ENCODE results near the gene TMEM37.
A peak's percentile ranks its signal among the peaks of the same experiment; 100 is the strongest.

TMEM37 gene

DNA sequence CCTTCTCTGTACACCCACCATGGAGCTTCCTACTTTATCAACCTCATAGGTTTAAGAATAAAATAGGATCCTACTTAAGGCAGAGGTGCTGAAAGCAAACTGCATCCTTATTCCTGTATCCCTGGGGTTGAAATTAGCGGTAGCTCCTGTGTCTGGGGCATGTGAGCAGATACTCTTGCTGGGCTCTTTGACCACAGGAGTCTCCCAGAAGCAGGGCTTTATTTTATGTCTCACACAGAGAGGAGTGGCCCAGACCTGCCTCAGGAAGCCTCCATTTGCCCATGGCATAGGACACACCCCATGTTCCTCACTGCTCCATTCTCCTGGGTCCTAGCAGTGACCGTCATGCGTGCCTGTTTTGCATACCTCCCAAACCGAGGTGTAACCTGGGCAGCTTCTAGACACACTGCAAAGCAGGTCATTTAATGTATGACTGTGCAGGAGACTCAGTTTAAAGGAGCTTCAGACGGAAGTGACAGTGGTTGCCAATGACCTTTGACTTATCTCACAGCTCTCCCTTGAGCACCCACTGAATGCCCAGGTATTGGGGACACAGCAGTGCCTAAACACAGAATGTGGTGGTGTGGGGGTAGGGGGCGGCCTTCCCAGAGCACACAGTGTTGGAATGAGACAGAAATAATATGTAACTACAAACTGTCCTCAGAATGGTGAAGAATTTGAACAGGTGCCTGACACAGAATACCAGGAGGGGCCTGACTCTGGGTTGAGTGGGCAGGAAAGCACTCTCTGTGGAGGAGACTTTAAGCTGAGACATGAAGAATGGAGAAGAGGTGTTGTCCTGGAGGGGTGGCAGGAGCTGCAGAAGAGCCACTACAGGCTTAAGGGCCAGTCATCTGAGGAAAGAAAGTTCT, 3.7 kb downstream of the TMEM37 start:
- no peak for DNase-seq

DNA sequence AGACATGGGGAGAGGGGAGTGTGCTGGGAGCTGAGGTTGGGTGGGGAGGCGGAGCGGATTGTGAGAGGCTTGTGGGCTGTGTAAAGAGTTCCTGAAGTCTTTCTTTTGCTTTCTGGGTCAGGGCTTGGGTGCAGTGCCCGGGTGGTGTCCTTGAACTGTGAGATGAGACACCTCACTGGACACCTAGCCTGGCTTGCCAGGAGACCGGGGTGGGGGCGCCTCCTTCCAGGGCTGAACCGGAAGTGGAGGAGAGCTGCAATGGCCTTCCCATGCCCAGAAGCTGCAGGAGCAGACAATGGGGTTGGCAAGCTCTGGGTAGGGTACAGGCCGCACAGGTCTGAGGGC, 4.3 kb downstream of the TMEM37 start:
- DNase-seq, result no peak

DNA sequence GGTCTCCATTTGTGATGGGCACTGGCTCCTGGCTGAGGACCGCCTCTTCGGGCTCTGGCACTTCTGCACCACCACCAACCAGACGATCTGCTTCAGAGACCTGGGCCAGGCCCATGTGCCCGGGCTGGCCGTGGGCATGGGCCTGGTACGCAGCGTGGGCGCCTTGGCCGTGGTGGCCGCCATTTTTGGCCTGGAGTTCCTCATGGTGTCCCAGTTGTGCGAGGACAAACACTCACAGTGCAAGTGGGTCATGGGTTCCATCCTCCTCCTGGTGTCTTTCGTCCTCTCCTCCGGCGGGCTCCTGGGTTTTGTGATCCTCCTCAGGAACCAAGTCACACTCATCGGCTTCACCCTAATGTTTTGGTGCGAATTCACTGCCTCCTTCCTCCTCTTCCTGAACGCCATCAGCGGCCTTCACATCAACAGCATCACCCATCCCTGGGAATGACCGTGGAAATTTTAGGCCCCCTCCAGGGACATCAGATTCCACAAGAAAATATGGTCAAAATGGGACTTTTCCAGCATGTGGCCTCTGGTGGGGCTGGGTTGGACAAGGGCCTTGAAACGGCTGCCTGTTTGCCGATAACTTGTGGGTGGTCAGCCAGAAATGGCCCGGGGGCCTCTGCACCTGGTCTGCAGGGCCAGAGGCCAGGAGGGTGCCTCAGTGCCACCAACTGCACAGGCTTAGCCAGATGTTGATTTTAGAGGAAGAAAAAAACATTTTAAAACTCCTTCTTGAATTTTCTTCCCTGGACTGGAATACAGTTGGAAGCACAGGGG, 5.5 kb downstream of the TMEM37 start:
- DNase-seq, result no peak

DNA sequence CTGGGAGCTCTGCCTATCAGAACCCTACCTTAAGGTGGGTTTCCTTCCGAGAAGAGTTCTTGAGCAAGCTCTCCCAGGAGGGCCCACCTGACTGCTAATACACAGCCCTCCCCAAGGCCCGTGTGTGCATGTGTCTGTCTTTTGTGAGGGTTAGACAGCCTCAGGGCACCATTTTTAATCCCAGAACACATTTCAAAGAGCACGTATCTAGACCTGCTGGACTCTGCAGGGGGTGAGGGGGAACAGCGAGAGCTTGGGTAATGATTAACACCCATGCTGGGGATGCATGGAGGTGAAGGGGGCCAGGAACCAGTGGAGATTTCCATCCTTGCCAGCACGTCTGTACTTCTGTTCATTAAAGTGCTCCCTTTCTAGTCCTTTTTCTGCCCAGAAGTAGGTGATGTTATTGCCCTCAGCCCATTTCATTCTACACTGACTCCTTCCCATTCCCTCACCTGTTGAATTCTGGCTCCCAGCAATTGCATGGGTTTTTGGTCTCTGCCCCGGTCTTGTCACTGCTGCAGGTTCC, 6.5 kb downstream of the TMEM37 start:
- DNase-seq, result no peak

DNA sequence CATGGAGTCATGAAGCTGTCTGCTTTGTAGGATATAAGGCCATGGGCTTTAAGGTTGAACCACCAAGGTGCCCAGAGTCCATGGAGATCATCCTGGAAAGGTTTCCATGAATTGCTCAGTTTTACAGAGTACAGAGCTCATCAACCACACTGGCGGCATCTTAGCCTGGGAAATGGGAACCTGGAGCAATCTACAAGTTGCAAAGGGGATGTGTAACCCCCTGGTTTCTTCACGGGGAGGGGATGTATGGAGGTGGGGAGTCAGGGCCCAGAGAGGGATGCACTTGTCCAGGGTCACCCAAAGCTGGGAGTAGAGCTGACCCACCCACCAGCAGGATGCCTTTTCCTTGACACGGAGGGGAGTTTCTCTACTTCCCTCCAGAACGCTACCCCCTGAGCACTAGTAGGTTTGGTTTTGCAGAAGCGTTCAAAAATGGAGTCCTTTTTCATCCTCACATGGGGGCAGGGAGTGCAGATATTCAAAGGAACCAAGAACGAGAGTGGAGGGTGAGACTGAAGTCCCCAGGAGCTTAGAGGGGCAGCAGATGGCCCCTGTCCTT, 7.2 kb downstream of the TMEM37 start:
- DNase-seq, result no peak

DNA sequence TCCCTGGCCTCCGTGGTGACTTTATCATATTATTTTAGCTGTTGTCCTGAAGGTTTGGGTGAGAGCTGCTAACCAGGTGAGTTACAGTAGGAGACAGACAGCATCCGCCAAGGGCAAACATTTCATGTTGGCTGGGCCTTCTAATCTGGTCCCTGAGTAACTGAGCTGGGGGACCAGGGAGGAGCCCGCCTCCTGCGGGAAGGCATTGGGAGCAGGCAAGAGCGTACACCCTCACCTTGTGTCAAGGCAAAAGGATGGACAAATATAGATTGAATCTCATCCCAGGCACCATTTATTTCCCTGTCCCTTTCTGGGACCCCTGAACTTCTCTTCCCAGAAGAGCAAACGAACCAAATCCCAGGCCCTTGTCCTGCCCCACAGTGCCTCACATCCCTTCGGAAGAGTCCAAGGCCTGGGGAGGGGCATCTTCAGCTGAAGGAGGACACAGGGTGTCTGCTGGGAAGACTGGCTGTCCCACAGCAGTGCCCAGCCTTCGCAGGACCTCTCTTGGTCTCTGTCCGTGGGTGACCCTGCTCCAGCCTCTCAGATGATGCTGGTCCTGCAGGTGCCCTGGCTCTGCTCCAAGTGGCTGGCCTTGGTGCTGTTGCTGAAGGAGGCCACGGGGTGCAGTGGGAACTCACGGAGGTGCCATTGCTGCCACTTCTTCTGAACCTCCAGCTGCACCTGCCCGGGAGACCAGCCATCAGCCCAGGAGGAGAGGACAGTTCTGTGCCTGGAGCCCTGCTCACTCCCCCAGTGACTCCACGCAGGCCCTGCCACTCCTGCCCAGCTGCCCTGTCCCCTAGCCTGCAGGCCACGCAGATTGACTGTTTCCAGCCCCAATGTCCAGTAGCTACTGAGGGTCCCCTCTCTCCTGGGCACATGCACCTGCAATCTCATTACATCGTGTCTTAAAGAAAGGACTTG, 8.2 kb downstream of the TMEM37 start:
- DNase-seq, result no peak

DNA sequence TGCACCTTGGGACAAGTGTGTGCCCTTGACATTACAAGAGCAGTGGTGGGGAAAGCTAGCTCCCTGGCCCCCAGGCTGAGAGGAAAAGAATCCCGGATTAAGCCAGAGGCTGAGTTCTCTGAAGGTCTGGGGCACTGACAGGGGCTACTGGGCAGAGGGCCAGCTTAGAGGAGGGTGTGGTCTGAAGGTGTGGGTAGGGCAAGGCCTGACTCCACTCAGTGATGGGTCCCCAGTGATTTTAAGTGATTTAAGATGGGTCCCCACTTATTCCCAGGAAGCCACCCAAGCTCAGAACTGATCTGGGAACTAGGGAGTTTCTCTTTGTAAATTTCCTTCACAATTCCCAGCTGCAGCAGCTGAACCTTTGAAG, 8.8 kb downstream of the TMEM37 start:
- DNase-seq, result no peak

DNA sequence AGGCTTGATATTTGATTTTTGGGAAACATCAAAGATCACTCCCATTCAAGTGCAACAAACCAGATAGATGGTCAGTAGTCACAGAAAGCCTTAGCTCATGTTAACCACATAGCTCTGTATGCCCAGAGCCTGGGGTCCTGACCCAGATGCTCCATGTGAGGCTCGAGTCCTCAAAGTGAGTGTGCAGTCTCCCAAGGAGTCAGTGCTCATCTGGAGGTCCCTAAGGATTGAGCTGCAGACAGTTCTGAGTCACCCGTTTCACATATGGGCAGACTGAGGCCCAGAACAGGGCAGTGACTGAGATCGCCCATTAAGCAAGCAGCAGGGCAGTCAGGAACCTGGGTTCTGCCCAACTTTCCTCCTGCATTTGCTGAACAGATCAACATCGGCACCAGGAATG, 9.2 kb downstream of the TMEM37 start:
- DNase-seq, result no peak

DNA sequence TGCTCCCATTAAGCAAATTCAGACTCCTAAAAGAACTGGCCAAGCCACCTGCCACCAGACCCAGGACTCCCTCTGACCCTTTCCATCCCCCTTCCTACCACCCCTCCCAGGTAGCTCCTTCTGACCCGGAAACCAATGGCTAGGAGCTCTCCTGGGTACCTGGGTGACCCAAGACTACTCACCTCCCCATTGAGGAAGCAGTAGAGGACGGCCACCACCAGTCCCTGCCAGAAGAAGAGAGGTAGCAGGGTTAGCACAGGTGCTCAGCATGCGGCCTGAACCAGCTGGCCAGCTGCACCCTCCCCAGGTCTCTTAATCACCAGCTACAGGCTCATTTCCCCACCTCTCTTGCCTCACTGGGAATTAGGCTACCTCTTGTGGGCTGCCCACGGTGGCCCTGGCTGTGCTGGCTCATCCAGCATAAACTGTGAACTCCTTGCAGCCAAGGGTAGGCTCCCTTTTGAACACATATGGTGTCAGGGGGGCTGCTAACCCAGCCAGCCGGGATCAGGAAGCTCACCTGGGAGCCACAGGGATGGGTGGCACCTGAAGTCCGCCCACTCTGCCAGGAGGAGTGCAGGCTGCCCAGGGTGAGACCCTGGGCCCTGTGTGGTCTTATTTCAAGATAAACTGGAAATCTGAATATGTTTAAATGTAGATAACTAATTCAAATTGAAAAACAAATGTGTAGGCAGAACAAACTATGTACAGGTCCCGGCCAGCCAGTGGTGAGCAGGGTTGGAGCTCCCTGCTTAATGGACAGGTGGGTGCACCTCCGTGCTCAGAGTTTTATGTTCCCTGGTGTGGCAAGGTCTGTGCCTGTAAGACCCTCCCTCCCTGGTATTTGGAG, 9.9 kb downstream of the TMEM37 start:
- no peak for DNase-seq

DNA sequence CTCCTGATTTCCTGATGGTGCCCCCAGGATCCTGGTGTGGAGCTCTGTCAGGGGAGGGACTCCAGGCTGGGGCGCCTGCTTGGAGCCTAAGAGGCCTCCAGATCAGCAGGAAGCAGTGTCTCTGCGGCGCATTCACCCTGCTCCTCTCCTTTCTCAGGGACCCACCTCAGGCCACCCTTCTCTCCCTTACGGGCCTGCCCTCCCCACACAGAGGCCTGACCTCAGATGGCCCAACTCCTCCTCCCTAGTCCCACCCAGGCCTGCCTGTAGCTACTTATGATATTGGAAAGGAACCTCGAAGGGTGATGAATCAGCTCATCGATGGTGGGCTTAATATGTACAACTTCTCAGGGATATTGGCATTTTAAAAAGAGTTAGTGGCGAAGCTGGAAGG, 10.6 kb downstream of the TMEM37 start:
- DNase-seq, result no peak

DNA sequence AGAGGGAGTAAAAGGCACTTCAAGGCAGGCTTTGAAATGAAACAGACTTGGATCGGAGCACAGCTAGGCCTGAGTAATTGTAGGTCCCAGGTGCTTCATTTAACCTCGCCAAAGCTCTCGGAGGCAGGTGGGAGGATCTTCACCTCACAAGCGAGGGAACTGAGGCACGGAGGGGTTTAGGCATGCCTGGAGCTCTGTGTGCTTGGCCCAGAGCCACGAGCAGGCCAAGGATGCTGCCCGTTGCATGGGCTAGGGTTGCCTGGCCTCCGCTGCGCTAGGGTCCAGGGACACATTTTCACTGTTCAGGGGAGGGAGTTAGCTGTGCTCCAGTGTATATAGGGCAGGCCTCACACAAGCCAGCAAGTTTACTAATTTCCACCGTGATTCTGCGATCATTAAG, 11.2 kb downstream of the TMEM37 start:
- no peak for DNase-seq

DNA sequence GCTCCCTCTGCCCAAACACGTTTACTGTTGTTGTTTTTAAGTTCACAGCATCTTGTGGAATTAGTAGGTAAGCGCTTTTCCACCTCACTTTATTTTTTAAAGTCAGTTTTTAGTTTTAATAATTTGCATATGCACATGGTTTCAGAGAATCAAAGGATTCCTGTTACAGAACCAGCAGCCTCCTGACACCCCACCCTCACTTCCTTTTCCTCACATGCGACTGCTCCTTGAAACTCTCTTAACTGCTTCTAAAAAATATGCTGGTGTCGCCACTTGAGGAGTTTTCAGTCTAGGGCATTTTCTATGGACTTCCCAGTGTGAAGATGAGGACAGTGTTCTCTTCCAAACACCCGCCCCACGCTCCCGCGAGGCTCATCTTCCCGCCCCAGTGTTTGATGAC, 14.4 kb downstream of the TMEM37 start:
- no peak for DNase-seq

DNA sequence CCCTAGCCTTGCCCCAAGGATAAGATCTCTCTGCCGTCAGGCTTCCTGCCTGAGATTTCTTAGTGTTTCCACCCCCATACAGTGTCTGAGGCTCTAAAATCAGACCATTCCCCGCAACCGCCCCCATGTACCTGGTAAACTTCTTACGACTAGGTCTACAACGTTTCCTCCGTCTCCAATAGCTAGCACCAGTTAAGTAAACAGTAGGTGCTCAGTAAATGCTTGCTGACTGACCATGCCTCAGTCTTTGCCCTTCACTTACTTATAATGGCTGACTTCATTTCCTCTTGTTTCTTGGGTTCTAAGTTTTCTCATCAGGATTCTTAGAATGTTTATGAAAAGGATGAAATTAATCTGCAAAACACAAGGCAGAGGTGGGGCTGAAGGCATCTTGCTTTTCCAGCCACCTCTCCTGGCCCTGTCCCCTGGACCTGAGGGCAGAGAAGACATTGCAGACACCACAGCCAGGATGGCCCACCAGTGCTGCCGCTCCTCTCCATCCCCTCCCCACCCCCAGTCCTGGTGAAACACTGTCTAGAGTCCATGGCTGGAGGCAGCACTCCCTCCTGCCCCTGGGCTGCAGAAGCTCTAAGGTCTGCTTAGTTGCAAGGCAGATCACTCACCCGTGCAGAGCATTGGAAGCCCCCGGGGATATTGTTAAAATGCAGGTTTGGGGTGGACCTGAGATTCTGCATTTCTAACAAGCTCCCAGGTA, 16.9 kb downstream of the TMEM37 start:
- DNase-seq, result no peak

DNA sequence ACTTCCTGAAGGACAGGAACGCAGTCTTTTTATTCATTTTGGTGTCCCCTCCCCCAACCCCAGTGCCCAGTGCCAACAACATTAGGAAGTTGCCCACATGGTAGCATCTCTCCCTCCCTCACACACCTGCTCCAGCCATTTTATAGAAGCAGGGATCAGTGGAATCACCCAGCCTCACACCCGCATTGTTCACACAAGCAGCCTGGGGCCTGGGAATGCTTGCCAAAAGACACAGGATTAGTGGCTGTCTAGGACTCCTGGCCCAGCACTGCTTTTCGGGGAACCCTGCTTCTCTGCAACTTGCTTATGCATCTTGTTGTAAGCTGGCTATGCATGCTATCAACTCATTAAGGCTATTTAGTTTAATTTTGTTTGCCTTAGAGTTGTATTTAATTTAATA, 17.9 kb downstream of the TMEM37 start:
- DNase-seq, result peak; percentile 51

DNA sequence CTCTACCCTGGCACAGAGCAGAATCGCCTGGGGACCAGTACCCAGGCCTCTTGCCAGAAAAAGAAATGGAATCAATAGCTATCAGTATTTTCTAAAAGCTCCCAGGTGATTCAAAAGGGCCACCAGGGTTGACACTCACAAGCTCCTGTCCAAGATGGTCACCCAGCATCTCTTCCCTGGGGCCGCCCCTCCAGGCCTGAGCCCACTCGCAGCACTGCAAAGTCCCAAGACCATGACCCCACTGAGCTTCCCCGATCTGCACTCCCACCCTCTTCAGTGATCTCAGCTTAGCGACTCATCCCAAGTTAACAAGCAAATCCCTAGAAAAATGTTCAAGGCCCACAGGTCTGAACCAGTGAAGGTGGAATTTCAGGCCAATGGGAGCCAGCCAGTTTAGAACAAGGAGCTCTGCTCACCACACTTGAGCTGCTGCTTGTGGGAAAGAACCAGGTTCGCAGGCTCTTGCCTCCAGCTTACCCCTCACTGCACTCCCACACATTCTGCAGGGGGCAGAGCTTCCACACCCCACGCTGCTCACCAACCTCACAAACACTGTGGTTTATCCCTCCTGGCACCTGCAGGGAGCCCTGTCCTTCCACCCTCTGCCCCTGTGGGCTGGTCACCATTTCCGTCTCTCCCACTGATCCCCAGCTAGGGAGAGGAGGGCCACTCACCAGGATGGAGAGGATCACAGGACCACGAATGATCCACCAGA, 19.8 kb downstream of the TMEM37 start:
- DNase-seq, result no peak

DNA sequence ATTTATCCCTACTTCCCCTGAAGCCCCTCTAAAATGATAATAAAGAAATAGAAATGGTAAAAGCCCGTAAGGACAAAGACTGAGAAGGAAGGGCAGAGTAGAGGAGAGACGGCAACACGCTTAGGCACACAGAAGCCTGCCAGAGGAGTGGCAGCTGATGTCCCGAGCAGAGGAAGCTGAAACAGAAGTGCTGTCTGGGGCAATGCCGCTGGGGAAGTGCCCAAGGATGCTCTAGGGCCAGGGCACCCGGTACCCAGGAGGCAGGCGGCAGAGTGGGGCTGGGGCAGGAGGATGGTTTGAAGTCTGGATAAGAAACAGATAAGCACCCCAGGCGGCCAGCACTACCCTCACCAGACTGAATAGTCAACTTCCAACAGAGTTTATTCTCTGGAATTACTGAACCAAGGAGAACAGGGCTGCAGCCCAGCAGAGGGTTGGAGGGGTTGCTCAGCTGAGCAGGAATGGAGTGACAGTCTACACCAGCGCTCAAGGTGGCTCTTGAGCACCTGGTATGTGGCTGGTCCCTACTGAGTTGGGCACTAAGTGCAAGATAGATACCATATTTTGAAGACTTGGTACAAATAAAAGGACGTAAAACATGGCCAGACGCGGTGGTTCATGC, 22.4 kb downstream of the TMEM37 start:
- no peak for DNase-seq

DNA sequence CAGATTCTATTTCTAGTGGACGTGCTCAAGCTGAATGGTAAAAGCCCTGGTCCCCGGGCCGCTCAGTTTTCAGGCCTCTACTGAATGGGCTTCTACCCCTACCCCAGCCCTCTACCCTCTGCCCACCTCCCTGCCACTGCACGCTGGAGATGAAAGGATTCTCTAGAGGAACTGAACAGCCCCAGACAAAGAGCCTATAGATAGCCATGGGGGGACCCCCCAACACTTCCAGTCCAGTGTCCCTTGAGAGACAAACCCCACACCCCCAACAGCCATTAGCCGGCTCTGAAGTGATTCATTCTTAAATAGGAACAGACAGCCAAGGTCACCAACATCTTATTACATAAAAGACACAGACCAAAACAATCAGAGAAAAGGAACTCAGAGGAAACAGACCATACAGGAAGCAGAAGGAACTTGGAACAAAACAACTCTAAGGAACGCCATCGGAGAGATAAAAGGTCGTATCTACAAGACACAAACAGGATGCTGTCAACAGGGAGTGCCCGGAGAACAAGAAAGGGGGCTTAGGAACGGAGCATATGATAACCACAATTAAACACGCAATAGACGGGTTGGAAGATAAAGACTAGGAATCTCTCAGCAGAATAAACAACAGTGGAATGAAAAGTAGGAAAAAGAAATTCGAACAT, 23.5 kb downstream of the TMEM37 start:
- DNase-seq, result no peak

DNA sequence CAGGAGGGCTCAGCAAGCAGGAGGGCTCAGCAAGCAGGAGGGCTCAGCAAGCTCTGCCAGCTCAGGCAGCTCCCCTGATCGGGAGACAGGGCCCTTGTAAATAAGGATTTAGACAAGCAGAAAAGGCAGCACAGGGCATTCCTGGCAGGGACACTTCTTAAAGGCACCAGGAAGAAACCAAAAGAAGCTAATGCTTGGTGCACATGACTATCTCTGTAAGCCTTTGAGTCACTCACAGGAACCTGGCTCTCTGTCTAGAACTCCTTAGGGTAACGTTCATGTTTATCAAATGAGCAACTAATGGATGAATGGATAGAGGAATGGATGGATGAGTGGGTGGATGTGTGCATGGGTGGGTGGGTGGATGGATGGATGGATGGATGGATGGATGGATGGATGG, 28.4 kb downstream of the TMEM37 start:
- DNase-seq, result no peak

DNA sequence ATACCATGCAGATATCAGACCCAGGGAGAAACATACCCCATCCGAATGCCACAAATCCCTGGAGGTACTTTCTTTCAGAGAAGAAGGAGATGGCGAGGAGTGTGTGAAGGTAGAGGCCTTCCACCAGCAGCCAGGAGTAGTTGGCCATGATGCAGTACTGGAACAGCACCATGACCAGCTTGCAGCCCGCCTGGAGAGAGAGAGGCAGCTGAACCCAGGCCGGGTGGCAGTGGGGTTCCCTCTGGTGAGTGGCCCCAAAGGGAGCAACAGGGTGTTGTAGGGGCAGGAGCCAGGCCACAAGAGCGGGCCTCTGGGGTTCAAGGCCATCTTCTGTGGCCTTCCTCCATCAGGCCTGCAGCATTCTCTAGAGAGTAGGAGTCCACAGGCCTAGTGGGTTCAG, 30.2 kb downstream of the TMEM37 start:
- DNase-seq, result no peak
